HEK293T (cell line): ENCODE measurements around the gene RPA1.

Experiments used
- FOXM1 ChIP-seq: fragments of 450-650 bp; IDR thresholded peaks from 2 replicates; pipeline ENCODE4 v1.6.1; 2017; ENCODE audit warnings: mild to moderate bottlenecking, borderline replicate concordance
- HDGF ChIP-seq: fragments of 450-650 bp; IDR thresholded peaks from 2 replicates; pipeline ENCODE4 v1.6.1; 2017; ENCODE audit warnings: antibody characterized with exemption, borderline replicate concordance
- PKNOX1 ChIP-seq: fragments of 450-650 bp; IDR thresholded peaks from 2 replicates; pipeline ENCODE4 v1.6.1; 2016

GRCh38 chr17:1783271-1783670, 46.5 kb upstream of the RPA1 start:
- TF ChIP-seq FOXM1 (no peak), PKNOX1 (no peak), HDGF (no peak)
